ENCODE data around the gene DCAF4.
A peak's percentile ranks its signal among the peaks of the same experiment; 100 is the strongest.

The DCAF4 gene

DNA sequence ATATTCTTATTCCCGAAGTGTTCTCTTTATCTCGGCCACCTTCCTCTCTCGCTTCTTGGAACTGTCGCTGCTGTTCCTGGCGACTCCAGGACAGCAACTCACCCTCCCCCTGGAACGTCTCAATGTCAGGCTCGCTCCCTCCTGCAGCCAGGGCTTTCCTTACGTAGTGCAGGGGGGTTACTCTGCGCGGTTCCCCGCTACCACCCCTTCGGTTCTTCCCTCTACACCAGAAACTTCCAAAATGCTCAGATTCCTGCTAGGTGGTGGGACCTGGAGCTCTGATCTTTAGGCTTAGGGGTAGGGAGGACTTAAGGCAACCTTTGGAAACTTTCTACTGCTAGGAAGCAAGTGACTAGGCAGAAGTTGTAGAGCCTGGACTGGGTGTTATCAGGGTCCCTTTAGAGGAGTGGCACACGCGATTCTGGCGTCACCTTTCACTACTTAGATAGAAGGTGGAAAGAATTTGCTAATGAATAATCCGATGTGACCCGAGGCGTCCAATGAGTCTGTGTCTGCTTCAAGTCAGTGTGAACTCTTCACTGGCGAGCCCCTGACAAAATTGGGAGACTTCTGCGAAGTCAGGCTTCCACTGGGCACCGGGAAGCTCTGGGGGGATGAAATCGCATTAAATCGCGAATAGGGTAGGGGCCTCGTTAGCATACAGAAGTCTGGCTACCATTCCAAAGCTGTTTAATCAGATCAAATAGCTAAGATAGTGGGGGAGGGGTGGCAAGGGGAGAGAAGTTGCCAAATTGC is 31.5 kb upstream of the DCAF4 start:
- DNase-seq (ENCODE audit: low spot score), result peak; percentile 18

- DNase-seq (ENCODE audit: low spot score), result no peak
Measured at GRCh38 chr14:72898448-72898847, 27.8 kb upstream of the DCAF4 start.

- DNase-seq (ENCODE audit: low spot score), result no peak
Measured at GRCh38 chr14:72901361-72901760, 24.9 kb upstream of the DCAF4 start.

DNA sequence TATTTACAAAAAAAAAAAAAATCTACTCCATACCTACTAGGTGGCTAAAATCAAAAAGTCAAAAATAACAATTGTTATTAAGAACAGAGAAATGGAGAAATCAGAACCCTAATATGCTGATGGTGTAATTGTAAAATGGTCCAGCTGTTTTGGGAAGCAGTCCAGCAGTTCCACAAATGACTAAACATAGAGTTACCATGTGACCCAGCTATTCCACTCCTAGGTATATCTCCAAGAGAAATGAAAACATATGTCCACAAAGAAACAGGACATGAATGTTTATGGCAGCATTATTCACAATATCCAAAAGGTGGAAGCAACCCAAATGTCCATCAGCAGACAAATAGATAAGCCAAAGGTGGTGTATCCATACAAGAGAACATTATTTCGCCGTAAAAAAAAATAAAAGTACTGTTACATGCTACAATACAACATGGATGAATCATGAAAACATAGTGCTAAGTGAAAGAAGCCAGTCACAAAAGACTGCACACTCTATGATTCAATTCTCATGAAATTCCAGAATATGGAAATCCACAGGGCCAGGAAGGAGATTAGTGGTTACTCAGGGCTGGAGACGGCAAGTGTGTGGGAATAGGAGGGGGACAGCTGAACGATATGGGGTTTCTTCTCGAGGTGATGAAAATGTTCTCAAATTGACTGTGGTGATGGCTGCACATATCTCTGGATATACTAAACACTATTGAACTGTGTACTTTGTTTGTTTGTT is 23.3 kb upstream of the DCAF4 start:
- DNase-seq (ENCODE audit: low spot score), result no peak

DNA sequence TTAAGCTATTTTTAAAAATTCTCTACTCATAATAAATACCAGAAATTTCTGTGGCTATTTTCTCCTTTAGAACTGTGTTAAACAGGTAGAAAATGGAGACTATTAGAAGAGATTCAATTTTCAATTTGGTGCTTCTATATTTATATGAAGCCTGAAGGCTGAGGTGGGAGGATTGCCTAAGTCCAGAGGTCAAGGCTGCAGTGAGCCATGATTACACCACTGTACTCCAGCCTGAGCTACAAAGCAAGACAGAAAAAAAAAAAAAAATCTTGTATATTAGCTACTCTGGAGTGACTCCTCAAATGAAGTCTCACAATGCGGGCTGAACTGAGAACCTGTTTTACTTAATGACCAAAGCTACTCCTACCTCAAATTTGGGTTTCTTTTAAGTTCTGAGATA is 22.5 kb upstream of the DCAF4 start:
- no peak for DNase-seq (ENCODE audit: low spot score)

DNA sequence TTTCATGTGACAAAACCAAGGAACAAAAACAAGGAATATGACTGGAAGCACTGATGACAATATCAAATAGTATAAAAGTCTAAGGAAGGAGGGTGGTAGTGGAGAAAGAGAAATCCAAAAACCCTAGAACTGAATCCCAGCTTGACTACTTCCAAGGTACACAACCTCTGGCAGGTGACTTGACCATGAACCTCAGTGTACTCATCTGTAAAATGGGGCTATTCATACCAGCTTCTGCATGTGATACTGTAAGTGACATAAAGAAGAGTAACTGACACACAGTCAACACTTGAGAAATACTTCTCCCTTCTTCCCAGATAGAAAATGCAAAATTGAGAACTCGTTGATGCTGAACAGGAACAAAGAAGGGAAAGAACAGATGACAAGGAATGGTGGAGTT is 22.0 kb upstream of the DCAF4 start:
- DNase-seq (ENCODE audit: low spot score), result no peak

- DNase-seq (ENCODE audit: low spot score), result peak; percentile 69
Measured at GRCh38 chr14:72904840-72905561, 21.3 kb upstream of the DCAF4 start.

- no peak for DNase-seq (ENCODE audit: low spot score)
Measured at GRCh38 chr14:72906316-72906715, 19.9 kb upstream of the DCAF4 start.

- no peak for DNase-seq (ENCODE audit: low spot score)
Measured at GRCh38 chr14:72906879-72907278, 19.4 kb upstream of the DCAF4 start.

DNA sequence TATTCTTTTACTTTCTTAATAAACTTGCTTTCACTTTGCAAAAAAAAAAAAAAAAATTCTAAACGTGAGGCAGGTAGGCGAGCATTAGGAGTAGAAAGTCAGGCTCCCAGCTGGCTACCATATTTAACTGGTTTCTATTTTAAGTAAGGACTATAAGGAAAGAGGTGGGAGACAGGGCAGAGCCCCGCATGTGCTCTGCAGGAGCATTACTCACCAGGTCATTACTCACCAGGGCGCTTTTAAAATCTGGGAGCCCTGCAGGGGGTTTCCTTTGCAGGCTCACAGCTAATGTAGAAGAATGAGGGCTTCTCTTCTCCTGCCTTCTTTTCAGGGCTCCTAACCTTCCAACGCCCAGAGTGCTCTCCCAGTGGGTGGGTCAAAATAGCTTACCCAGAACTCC is 18.4 kb upstream of the DCAF4 start:
- no peak for DNase-seq (ENCODE audit: low spot score)

GRCh38 chr14:72909163-72909562 is 17.1 kb upstream of the DCAF4 start:
- DNase-seq (ENCODE audit: low spot score), result no peak

- DNase-seq (ENCODE audit: low spot score), result no peak
Measured at GRCh38 chr14:72913809-72914208, 12.5 kb upstream of the DCAF4 start.

DNA sequence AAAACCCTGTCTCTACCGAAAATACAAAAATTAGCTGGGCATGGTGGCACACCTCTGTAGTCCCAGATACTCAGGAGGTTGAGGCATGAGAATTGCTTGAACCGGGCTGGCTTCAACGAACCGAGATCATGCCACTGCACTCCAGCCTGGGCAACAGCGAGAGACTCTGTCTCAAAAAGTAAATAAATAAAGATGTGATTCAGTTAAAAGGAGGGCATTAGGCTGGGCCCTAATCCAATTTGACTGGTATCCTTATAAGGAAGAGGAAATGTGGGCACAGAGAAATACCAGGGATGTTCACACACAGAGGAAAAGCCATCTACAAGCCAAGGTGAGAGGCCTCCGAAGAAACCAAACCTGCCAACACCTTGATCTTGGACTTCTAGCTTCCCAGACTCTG is 10.1 kb upstream of the DCAF4 start:
- DNase-seq (ENCODE audit: low spot score), result no peak

GRCh38 chr14:72917094-72917802 is 9.0 kb upstream of the DCAF4 start:
- no peak for DNase-seq (ENCODE audit: low spot score)

DNA sequence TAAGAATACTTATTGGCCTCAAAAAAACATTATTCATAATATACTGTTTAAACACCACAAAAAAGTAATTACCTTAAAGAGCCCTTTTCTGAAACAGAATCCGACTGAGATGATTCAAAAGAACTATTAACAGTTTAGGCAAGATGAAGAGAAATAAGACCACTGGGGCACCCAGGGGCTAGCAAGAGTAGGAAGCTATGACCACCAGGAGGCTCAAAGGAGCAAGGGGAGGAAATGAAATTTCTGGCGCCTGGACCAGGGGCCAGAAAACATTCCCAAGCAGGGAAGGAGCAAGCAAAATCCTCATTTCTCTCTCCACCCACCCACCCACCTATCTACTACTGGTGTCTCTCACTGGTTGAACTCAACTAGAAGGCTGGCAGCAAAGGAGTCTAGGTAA is 6.3 kb upstream of the DCAF4 start:
- DNase-seq (ENCODE audit: low spot score), result no peak

- no peak for DNase-seq (ENCODE audit: low spot score)
Measured at GRCh38 chr14:72921396-72921795, 4.9 kb upstream of the DCAF4 start.

GRCh38 chr14:72924337-72924736 is 1.9 kb upstream of the DCAF4 start:
- DNase-seq (ENCODE audit: low spot score), result peak; percentile 28

DNA sequence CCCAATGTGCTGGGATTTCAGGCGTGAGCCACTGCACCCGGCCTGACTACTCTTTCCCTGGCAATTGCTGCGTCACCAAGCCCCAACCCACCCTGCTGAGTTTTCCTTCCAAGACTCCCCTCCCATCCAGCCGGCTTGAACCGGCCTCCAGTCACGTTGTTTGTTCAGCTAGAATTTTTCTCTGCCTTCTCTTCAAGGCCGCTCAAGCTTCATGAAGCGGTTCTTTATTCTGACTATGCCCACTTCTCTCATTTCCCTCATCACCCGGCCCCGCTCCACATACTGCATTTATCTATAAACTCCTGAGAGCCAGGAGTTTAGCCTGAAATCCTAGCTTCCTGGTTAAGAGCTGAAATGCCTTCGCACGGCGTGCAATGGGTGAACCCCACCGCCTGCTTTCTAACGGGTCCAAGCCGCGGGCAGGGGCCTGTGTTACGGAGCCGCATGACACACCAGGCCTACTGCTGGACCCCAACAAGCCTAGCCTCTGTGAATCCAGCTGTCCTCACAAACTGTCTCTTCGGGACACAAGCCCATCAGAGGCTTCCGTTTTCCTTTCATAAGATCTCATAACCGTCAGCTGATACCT is 999 bp upstream of the DCAF4 start:
- DNase-seq (ENCODE audit: low spot score), result no peak

- no peak for DNase-seq (ENCODE audit: low spot score)
Measured at GRCh38 chr14:72925815-72926291, 411 bp upstream of the DCAF4 start.

DNA sequence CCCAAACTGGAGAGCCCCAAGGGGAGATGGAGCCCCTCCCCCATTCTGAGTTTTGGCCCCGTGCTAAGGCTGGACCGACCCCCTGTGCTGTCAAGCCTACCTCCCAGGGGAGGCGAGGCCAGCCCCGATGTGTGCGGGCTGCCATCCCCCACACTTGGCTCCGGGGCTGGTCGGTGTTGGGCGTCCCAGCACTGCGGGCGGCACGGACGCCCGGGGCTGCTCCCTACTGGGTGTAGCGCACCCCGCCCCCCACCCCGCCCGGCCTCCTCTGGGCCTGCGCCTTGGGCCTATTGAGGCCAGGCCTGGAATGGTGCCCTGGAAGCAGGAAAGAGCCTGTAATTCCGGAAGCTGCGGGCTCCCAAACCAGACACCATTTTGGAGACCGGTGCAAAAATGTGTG is 2.6 kb downstream of the DCAF4 start:
- DNase-seq (ENCODE audit: low spot score), result no peak

DNA sequence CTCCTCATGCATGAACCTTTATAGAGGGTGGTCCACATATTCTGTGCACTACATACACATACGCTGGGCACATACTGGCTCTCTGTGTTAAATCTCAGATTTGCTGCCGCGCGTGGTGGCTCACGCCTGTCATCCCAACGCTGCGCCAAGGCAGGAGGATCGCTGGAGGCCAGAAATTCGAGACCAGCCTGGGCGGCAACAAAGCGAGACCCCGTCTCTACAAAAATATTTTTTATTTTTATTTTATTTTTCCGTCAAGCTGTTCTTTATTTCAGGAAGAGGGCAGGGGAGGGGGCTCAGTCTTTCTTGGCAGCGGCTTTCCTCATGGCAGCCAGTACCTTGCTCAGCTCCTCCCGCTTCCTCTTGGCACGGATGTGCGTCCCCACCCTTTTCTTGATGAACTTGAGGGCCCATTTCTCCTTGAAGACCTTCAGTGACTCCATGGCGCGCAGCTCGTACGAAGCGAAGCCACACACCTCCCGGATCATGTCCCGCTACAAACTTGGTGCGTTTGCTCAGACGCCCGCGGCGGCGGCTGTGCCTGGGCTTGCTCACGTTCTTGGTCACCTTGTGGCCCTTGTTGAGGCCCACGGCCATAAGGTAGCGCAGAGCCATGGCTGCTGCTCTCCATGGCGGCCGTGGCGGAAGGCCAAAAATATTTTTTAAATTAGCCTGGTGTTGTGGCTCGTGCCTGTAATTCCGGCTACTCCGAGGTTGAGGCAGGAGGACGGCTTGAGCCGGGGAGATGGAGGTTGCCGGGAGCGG is 3.2 kb downstream of the DCAF4 start:
- DNase-seq (ENCODE audit: low spot score), result no peak

All from hematopoietic multipotent progenitor cell treated with erythropoietin and hydrocortisone succinate and interleukin-3 and kit ligand, for 15 days (in vitro differentiated cells).